ENCODE data around the gene ANXA8. TPM values are rescaled to one million over a fixed set of nuclear protein-coding genes. Genes with fewer than 3 reads are reported as not detected.

ANXA8 gene
- total and polyA plus RNA-seq, 8 donors, result 0.15 to 2.1 (median 0.59) TPM; not detected in 4

DNA sequence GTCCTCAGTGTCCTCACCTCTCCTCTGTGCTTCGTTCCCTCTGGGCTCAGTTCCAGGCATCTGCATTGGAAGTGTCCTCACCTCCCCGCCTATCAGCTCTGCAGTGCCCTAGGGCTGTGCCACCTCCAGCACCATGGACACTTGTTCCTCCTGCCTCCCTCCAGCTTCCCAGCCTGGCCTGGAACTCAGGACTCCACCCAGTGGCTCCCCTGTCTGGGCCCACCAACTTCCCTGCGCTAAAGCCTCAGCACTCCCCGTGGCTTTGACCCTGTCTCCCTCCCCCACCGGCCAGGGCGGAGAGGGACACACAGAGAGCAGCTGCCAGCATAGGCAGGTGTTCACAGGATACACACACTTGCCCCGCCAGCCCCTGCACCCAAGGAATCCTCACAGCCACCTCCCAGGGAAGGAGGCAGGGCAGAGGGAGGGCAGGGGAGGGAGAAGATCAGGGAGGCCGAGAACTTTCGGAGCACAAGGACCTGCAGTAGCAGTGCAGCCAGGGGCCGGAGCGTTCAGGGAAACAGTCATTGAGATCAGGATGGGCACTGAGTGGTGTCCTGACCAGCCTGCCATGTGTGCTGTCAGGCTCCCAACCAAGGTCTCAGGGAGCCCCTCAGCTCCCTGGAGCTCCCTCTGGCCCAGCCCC, 31.3 kb downstream of the ANXA8 start:
- H3K9me3 ChIP-seq, result no peaks in the 10 kb centered on the region
- FAIRE-seq (no peak), DNase-seq (no peak), ATAC-seq (no peak)
- H3K4me3 ChIP-seq, result no peak overlapping the region
- no peak overlapping the region for H3K27ac ChIP-seq
- H3K36me3 ChIP-seq, result no peaks in the 10 kb centered on the region
- WGBS, 2 donors, result 61 to 67% methylated on average over 10 to 11 of the region's 11 CpGs
- intact Hi-C loops (cut with DNase I), result no loop called here
- no peak for TF ChIP-seq CTCF (IDR thresholded peaks at IDR 0.05)
- no peaks in the 10 kb centered on the region for H3K4me1 ChIP-seq
- H3K27me3 ChIP-seq, result no peaks in the 10 kb centered on the region

DNA sequence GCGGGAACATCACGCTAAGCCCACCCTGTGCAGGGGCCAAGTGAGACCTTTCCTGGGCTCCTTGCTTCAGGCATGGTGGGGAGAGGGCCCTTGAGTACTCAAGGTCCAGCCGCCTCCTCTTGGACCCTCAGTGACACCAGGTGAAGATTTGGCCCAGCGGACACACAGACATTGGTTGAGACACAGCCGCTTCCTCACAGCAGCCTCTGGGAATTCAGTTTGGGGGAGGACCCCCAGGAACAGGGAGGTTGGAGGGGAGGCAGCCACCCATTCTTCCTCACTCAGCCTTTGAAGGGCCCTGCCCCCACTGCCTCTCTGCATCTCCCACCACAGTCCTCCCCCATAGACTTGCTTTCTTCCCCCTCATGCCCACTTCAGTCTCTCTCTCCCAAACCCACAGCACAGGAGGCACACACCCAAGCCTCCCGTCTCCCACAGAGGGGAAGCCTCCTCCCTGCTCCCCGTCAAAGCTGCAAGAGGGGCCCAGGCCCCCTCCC, 31.9 kb downstream of the ANXA8 start:
- FAIRE-seq (no peak), DNase-seq (no peak), ATAC-seq (no peak)
- intact Hi-C loops (cut with DNase I), result no loop called here
- WGBS, 2 donors, result 89 to 90% methylated on average over 7 of the region's 7 CpGs
- H3K4me1 ChIP-seq, result no peaks in the 10 kb centered on the region
- no peak overlapping the region for H3K4me3 ChIP-seq
- H3K27me3 ChIP-seq, result no peaks in the 10 kb centered on the region
- no peaks in the 10 kb centered on the region for H3K36me3 ChIP-seq
- no peak for TF ChIP-seq CTCF (IDR thresholded peaks at IDR 0.05)
- H3K9me3 ChIP-seq, result no peaks in the 10 kb centered on the region
- no peak overlapping the region for H3K27ac ChIP-seq

- no peak overlapping the region for H3K27ac ChIP-seq
- no peaks in the 10 kb centered on the region for H3K9me3 ChIP-seq
- no peak overlapping the region for H3K4me3 ChIP-seq
- H3K4me1 ChIP-seq, result no peaks in the 10 kb centered on the region
- no peak for FAIRE-seq
- intact Hi-C loops (cut with DNase I), result no loop called here
- 75 to 80% methylated on average over 13 of the region's 13 CpGs for WGBS, 2 donors
- no peaks in the 10 kb centered on the region for H3K27me3 ChIP-seq
- peak in 1 of 6 donors; percentile 61 for DNase-seq
- H3K36me3 ChIP-seq, result no peaks in the 10 kb centered on the region
- TF ChIP-seq CTCF (IDR thresholded peaks at IDR 0.05), result no peak
- ATAC-seq, result no peak
Observed at GRCh38 chr10:47451273-47451997, 32.5 kb downstream of the ANXA8 start.

DNA sequence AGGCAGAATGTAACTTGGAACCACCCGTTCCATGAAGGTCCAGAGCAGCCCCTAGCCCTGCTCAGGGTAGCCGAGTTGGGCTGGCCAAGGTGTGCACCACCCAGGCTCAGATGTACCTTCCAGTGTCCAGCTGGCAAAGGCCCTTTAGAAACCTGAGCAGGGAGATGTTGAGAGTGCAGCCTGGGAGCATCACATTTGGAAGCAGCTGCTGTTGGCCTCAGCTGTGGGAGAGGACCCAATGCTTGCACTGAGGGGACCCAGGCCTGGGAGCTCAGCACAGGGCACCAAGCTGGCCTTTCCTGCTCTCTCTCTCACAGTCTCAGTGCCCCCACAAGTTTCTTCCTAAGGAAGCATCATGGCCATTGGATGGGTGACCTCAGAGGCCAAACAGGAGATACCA, 33.5 kb downstream of the ANXA8 start:
- ATAC-seq (no peak), DNase-seq (no peak), FAIRE-seq (no peak)
- Histone ChIP-seq H3K4me1 (no peaks in the 10 kb centered on the region), H3K27me3 (no peaks in the 10 kb centered on the region), H3K36me3 (no peaks in the 10 kb centered on the region), H3K4me3 (no peak overlapping the region), H3K27ac (no peak overlapping the region), H3K9me3 (no peaks in the 10 kb centered on the region)
- TF ChIP-seq CTCF (IDR thresholded peaks at IDR 0.05), result no peak
- intact Hi-C loops (cut with DNase I), result no loop called here
- 71 to 73% methylated on average over 2 of the region's 2 CpGs for WGBS, 2 donors

GRCh38 chr10:47449979-47450378, 33.9 kb downstream of the ANXA8 start:
- H3K4me3 ChIP-seq, result no peak overlapping the region
- DNase-seq, result peak in 2 of 6 donors; percentile 31 to 49
- H3K9me3 ChIP-seq, result no peaks in the 10 kb centered on the region
- no peaks in the 10 kb centered on the region for H3K4me1 ChIP-seq
- no peak for FAIRE-seq
- 72 to 74% methylated on average over 10 of the region's 10 CpGs for WGBS, 2 donors
- no peak overlapping the region for H3K27ac ChIP-seq
- ATAC-seq, result no peak
- intact Hi-C loops (cut with DNase I), result no loop called here
- TF ChIP-seq CTCF (IDR thresholded peaks at IDR 0.05), result no peak
- no peaks in the 10 kb centered on the region for H3K27me3 ChIP-seq
- no peaks in the 10 kb centered on the region for H3K36me3 ChIP-seq
